Activated T-cell treated with anti-CD3 and anti-CD28 coated beads, Interleukin-2, amount 50 U/mL, for 72 hours (primary cell): ENCODE results near the gene FKBP1B. TPM values are rescaled to one million over a fixed set of nuclear protein-coding genes. Genes with fewer than 3 reads are reported as not detected.
"Not testable (repeated sequence)": the region's sequence is repeated elsewhere in the genome, so short reads cannot be mapped to it uniquely, and the experiment has no call there.

ENCODE experiments used
- ATAC-seq, 2 donors: fragments of 150-1000 bp; cut with Tn5 transposase; replicated peaks in 1 of 2; 2 replicates each; pipeline ENCODE4 v1.10.0; 2021; ENCODE audit warnings: moderate library complexity in 2 of 2, mild to moderate bottlenecking in 1 of 2
- DNase-seq, 2 donors: peaks; one replicate each; pipeline ENCODE4 v3.0.0; 2021 to 2022; ENCODE audit warnings: mixed read lengths in 1 of 2
- H3K27ac Mint-ChIP-seq: one replicate; pipeline ENCODE4 v1.8.0; 2022; ENCODE audit warnings: mild to moderate bottlenecking, moderate library complexity, mixed read lengths
- H3K27me3 Mint-ChIP-seq: one replicate; pipeline ENCODE4 v1.8.0; 2022; ENCODE audit warnings: low read depth, mixed read lengths
- H3K36me3 Mint-ChIP-seq, 2 donors: one replicate each; pipeline ENCODE4 v1.8.0; 2022; ENCODE audit warnings: mixed read lengths in 2 of 2, mild to moderate bottlenecking in 1 of 2; ENCODE audit not compliant: insufficient read depth in 2 of 2
- H3K4me1 Mint-ChIP-seq: one replicate; pipeline ENCODE4 v1.8.0; 2022; ENCODE audit warnings: low read depth, mixed read lengths
- H3K4me3 Mint-ChIP-seq, 2 donors: one replicate each; pipeline ENCODE4 v1.8.0; 2022; ENCODE audit warnings: mild to moderate bottlenecking in 2 of 2, mixed read lengths in 2 of 2, moderate library complexity in 2 of 2
- H3K9me3 Mint-ChIP-seq, 2 donors: one replicate each; pipeline ENCODE4 v1.8.0; 2022; ENCODE audit warnings: mixed read lengths in 2 of 2
- total RNA-seq, 2 donors: library from RNA; stranded (reverse); gene quantifications; one replicate each; pipeline ENCODE4 v1.2.3, GENCODE V29; 2022

The FKBP1B gene
- total RNA-seq = 1 to 10 TPM; 2.2 to 4.2 TPM

DNA sequence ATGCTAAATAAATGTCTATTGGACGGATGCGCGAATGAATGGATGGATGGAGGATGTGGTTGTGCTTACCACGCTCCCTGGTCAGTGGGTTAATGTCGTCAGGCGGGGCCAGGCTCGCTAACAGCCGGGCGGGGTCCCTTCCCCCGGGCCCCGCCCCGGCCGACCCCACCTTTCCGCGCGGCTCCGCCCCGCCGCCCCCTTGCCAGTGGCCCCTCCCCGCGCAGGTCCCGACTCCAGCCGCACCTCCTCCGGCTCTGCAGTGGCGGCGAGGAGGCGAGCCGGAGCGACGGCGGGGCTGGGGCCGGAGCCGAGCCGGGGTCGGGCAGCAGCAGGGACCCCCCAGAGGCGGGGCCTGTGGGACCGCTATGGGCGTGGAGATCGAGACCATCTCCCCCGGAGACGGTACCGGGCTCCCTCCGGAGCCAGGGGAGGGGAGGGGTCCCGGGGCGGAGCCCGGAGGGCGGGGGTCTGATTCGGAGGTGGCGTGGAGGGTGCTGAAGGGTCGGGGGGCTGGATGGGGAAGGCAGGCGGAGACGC is at the start of gene FKBP1B:
Gene FKBP1B (plus strand): TSS at position 257 of the 537 bp plus-strand sequence. CDS start 109 bp downstream, at position 366.
- peak within 1 kb of the TSS; percentile 43 for H3K27ac Mint-ChIP-seq
- H3K9me3 Mint-ChIP-seq = no peaks in the 10 kb centered on the region
- H3K36me3 Mint-ChIP-seq = peaks cover 1 to 4% of the 10 kb centered on the region in 2 donors
- DNase-seq = peak; percentile 74 to 77
- ATAC-seq = peak; percentile 39 to 58
- H3K4me1 Mint-ChIP-seq = peaks cover 32% of the 10 kb centered on the region
- no peaks in the 10 kb centered on the region for H3K27me3 Mint-ChIP-seq
- no peak within 1 kb of the TSS for H3K4me3 Mint-ChIP-seq

DNA sequence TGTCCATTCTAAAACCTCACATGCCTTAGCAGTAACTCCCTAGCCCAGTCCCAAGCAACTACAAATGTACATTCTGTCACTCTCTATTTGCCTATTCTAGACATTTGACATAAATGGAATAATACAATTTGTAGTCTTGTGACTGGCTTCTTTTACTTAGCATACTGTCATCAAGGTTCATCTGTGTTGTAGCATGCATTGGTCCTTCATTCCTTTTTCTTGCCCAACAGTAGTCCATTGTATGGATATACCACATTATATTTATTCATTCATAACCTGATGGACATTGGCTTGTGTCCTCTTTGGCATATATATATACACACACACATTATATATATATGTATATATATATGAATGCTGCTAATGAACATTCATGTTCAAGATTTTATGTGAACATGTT is 41.8 kb upstream of the FKBP1B start:
- DNase-seq (no peak), ATAC-seq (no peak)
- Mint-ChIP-seq H3K4me3 (no peak overlapping the region), H3K36me3 (no peaks in the 10 kb centered on the region), H3K27me3 (peaks cover 35% of the 10 kb centered on the region), H3K27ac (no peak overlapping the region), H3K4me1 (no peaks in the 10 kb centered on the region), H3K9me3 (no peaks in the 10 kb centered on the region)

DNA sequence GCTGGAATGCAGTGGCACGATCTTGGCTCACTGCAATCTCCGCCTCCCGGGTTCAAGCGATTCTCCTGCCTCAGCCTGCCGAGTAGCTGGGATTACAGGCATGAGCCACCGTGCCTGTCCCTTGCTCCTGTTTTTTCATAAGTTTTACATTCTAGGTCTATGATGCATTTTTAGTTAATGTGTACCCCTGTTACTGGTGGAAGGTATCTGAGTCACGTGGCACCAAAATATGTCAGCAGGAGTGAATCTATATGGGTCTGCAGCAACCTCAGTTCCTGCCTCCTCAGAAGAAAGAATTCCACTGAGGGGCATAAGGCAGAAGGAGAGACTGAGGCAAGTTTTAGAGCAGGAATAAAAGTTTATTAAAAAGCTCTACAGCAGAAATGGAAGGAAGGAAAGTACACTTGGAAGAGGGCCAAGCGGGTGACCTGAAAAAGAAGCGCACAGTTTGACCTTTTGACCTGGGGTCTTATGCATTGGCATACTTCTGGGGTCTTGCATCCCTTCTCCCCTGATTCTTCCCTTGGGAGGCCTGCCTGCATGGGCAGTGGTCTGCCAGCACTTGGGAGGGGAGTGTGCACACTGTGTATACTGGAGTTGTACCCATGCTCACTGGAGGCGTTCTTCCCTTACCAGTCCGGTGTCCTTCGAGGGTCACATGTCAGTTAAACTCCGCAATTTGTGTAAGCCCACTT is 40.7 kb upstream of the FKBP1B start:
- H3K27me3 Mint-ChIP-seq = peaks cover 36% of the 10 kb centered on the region

DNA sequence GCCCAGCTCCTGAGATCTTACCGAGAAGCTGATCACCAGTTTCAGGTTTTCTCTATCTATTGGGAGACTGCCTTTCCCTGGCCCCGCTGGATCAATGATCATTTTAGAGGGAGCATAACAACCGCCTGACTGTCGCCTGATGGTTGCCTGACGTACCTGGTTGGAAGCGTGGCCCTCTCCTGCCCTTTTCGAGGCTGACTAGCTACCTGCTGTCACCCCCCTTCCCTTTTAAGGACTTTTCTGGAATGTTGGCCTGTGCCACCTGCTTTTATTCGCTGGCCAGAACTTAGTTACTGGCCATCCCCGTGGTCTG is 40.2 kb upstream of the FKBP1B start:
- DNase-seq (no peak), ATAC-seq (no peak)
- no peaks in the 10 kb centered on the region for H3K9me3 Mint-ChIP-seq
- H3K27me3 Mint-ChIP-seq = peaks cover 36% of the 10 kb centered on the region
- H3K27ac Mint-ChIP-seq = no peak overlapping the region
- H3K4me3 Mint-ChIP-seq = peak overlapping the region in 1 of 2 donors; percentile 24
- no peaks in the 10 kb centered on the region for H3K36me3 Mint-ChIP-seq
- H3K4me1 Mint-ChIP-seq = no peaks in the 10 kb centered on the region

More for the DNA sequence above, 40.7 kb upstream of the FKBP1B start:
- Mint-ChIP-seq H3K36me3 (no peaks in the 10 kb centered on the region), H3K4me3 (no peak overlapping the region), H3K9me3 (no peaks in the 10 kb centered on the region), H3K4me1 (no peaks in the 10 kb centered on the region), H3K27ac (no peak overlapping the region)
- DNase-seq (no peak), ATAC-seq (no peak)

DNA sequence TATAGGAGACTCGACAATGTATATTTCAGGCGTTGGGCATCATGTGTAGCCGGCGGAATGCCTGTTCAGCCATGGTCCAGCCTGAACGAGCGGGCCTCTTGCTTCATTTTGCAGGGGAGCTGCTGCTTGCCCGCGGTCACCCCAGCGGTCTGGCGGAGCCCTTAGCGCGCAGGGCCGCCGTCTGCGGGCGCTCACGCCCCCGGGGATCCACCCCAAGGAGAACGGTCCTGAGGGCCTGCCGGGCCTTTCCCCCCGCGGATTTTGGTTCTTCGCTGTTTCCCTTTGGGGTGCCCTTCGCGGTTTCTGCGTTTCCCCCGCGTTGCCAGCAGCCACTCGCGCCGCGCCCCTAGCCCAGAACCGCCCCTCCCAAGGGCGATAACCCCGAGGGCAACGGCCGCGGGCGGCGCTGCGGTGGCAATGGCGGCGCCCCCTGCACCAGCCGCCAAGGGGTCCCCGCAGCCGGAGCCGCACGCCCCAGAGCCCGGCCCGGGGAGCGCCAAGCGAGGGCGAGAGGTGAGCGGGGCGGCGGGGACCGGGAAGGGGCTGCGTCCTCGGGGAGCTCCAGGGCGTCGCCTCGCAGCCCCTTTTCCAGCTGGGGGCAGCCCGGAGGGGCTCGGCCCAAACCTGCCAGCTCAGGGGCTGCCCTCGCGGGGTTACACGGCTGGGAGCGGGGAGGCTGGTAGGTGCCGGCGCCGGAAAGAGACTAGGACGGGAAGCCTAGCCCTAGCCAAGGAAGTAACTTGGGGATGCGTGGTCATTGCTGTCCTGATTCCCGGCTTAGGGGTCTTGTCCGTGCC is 39.7 kb upstream of the FKBP1B start, which contains the start of gene MFSD2B:
Gene MFSD2B (plus strand): TSS at position 406 of the 797 bp plus-strand sequence. CDS start 12 bp downstream, at position 418.
- Mint-ChIP-seq H3K4me1 (no peaks in the 10 kb centered on the region), H3K9me3 (no peaks in the 10 kb centered on the region), H3K27ac (no peak within 1 kb of the TSS), H3K36me3 (no peaks in the 10 kb centered on the region), H3K4me3 (peak within 1 kb of the TSS; percentile 16 to 24), H3K27me3 (peaks cover 36% of the 10 kb centered on the region)
- ATAC-seq (peak; percentile 35 to 41), DNase-seq (peak; percentile 6 to 11)

DNA sequence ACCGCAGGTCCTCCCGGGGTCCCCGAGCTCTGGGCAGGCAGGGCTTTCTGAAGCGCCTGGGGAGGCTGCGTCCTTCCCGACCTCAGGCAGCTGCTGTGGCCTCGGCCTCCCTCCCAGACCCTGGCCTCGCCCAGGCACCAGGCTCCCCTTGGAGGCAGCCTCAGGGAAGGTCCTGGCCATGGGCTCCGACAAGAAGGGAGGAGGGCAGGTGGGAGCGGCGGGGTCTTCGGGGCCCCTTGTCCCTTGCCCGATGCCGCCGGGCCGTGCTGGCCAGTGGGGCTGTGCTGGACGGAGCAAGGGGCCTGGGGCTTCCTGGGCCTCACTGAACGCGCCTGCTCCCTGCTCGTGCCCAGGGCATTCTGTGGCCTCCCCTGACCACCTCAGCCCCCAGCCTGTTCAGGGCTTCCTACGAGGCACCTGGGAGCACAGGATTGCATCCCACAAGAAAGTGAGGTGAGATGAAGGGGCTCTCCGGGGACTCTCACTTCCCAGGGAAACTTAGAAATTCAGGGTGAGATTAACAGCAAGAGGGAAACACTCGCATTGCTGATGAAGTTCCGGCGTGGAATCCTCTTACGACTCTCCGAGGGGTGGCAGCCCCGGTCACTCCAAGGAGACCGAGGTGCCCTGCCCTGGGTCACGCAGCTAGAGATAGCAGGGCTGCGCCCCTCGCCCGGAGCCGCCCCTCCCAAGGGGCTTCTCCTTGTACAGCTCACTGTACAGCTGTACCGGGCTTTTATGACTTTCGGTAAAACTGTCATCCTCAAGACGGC is 38.9 kb upstream of the FKBP1B start:
- no peak for DNase-seq
- Mint-ChIP-seq H3K4me1 (no peaks in the 10 kb centered on the region), H3K27ac (no peak overlapping the region), H3K27me3 (peaks cover 36% of the 10 kb centered on the region), H3K4me3 (peak overlapping the region; percentile 16 to 24), H3K36me3 (no peaks in the 10 kb centered on the region), H3K9me3 (no peaks in the 10 kb centered on the region)
- ATAC-seq = peak; percentile 9 to 20

DNA sequence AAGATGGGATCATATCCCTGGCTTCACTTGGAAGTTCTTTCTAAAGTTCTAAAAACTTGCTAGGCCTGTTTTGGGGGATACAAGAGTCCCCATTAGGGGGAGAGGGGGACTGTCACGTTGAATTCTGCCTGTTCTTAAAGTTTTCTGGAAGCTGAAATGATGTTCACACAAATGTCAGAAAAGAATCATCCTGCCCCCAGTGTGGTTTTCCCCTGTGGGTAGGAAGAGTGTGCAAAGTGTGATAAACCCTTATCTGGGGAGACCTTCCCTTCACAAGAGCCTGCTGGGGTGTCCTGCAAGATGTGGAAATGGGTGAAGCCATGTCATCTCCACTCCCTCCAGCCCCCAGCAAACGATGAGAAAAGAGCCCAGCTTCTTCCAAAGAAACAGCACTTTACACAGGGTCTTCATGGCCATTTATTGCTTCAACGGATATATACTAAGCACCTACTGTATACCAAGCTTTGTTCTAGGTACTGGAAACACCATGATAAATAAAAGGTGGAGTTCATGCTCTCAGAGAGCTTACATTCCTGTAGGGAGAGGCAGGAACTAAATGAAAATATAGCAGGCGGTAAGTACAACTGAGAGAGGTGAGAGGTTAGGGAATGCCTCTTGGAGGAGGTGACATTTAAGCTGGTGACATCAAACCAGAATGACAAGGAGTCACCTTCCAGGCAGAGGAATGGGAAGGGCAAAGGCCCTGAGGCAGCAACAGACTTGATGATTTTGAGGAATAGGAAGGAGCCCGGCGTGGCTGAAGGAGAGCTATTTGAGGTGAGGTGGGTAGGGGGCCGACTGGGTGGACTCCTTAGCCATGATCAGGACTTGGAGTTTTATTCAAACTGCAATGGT is 38.1 kb upstream of the FKBP1B start:
- H3K27me3 Mint-ChIP-seq = peaks cover 36% of the 10 kb centered on the region
- ATAC-seq = peak in 1 of 2 donors; percentile 23
- H3K4me3 Mint-ChIP-seq = no peak overlapping the region
- DNase-seq = no peak
- no peaks in the 10 kb centered on the region for H3K36me3 Mint-ChIP-seq
- H3K4me1 Mint-ChIP-seq = no peaks in the 10 kb centered on the region
- H3K9me3 Mint-ChIP-seq = no peaks in the 10 kb centered on the region
- H3K27ac Mint-ChIP-seq = no peak overlapping the region

DNA sequence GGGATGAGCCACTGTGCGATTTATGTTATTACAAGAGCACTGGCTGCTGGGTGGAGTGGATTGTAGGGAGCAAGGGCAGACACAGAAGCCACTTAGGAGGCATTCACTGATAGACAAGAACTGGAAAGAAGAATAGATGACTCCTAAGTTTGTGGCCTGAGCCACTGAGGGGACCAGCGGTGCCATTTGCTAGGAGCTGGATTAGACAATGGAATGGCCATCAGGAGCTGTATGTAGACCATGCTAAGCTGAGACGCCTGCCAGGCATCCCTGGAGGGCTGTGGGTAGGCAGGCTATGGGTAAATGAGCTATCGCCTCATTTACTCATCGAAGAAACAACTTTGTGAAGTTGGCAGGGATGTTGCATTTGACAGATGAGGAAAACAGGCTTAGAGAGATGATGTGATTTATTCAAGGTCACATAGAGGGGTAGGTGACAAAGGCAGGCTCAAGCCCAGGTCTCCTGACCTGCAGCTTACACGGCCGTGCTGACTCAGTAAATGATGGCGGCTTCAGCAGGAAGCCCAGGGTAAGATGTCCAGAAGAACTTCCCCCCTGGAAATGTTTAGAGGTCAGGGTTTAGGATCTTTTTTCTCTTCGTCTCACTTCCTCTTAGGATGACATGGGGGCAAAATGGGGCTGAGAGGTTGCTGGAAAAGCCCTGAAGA is 36.9 kb upstream of the FKBP1B start:
- Mint-ChIP-seq H3K4me1 (no peaks in the 10 kb centered on the region), H3K4me3 (no peak overlapping the region), H3K27ac (no peak overlapping the region)

DNA sequence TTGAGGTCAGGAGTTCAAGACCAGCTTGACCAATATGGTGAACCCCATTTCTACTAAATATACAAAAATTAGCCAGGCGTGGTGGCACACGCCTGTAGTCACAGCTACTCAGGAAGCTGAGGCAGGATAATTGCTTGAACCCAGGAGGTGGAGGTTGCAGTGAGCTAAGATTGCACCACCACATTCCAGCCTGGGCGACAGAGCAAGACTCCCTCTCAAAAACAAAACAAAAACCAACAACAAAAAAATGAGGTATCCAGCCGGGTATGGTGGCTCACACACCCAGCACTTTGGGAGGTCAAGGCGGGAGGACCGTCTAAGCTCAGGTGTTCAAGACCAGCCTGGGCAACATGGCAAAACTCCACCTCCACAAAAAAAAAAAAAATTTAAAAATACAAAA is 34.6 kb upstream of the FKBP1B start:
- not testable (repeated sequence) for H3K4me3 Mint-ChIP-seq, H3K36me3 Mint-ChIP-seq, DNase-seq, ATAC-seq, H3K4me1 Mint-ChIP-seq, H3K27ac Mint-ChIP-seq, H3K9me3 Mint-ChIP-seq
- H3K27me3 Mint-ChIP-seq = peaks cover 22% of the 10 kb centered on the region

More for the DNA sequence above, 36.9 kb upstream of the FKBP1B start:
- H3K36me3 Mint-ChIP-seq = no peaks in the 10 kb centered on the region
- peaks cover 36% of the 10 kb centered on the region for H3K27me3 Mint-ChIP-seq
- ATAC-seq (no peak), DNase-seq (no peak)
- no peaks in the 10 kb centered on the region for H3K9me3 Mint-ChIP-seq

DNA sequence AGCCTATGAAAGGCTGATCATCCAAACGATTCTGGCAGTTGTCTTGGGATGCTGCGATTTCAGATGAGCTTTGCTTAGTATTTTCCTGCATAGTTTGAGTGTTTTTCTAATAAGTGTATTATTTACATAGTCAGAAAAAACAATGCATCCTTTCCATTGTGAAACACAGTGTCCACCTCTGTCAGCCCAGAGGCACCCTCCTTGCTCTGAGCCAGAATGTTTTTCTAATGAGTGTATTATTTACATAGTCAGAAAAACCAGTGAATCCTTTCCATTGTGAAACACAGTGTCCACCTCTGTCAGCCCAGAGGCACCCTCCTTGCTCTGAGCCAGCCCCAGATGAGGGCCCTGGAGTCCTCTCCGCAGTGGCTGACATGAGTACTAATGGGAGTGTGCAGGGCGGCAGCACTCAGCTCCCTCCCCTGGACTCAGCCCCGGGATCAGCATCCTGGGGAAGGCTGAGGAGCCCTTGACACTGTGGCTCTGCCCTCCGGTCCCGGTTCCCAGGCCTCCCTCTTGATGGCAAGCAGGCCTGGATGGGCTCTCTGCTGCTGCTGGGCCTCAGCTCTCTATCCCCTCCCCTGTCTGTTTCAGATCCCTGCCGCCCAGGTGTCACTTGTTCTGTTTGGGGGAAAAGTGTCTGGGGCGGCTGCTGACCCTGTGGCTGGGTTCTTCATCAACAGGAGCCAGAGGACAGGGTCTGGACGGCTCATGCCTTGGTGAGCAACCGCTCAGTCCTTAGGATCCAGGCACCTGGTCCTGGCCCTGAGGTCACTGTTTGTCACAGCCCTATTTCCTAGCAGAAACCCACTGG is 33.8 kb upstream of the FKBP1B start:
- no peak for DNase-seq
- Mint-ChIP-seq H3K9me3 (no peaks in the 10 kb centered on the region), H3K36me3 (no peaks in the 10 kb centered on the region), H3K4me3 (no peak overlapping the region), H3K27me3 (peaks cover 21% of the 10 kb centered on the region), H3K27ac (no peak overlapping the region), H3K4me1 (no peaks in the 10 kb centered on the region)
- ATAC-seq = no peak

DNA sequence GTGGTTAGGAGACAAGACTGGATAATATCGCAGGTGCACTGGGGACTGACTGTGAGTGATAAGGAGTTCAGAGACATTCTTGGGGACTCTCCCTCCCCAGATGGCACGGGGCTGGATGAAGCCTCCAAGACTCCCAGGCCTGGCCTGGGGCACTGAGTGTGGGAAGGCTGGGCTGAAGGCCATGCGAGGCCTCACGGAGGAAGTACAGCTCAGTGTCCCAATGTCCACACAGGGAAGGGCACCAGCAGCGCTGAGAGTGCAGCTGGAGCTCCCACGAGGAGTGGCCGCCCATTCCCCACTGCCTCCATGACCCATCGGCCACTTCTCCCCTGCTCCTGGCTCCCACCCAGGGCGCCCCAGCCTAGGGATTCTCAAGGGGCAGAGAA is 33.2 kb upstream of the FKBP1B start:
- Mint-ChIP-seq H3K9me3 (no peaks in the 10 kb centered on the region), H3K4me3 (no peak overlapping the region), H3K4me1 (no peaks in the 10 kb centered on the region), H3K36me3 (no peaks in the 10 kb centered on the region), H3K27ac (no peak overlapping the region), H3K27me3 (peaks cover 15% of the 10 kb centered on the region)
- ATAC-seq = no peak
- no peak for DNase-seq
